ENCODE measurements around the gene PARP11.
"Not testable (repeated sequence)": the region's sequence is repeated elsewhere in the genome, so short reads cannot be mapped to it uniquely, and the experiment has no call there.

Gene PARP11

GRCh38 chr12:3882896-3883564, 9.8 kb upstream of the PARP11 start:
- no peak for DNase-seq

- DNase-seq = no peak
These were observed 9.2 kb upstream of the PARP11 start for GRCh38 chr12:3882406-3882805.

- DNase-seq = no peak
These were observed 8.2 kb upstream of the PARP11 start for GRCh38 chr12:3881281-3881950.

- no peak for DNase-seq
These were observed 6.6 kb upstream of the PARP11 start for GRCh38 chr12:3879846-3880245.

- no peak for DNase-seq
These were observed 1.8 kb downstream of the PARP11 start for GRCh38 chr12:3871356-3871755.

- peak in 1 of 2 experiments; percentile 33 for DNase-seq
These were observed 3.3 kb downstream of the PARP11 start for GRCh38 chr12:3869865-3870264.

GRCh38 chr12:3869433-3869832, 3.8 kb downstream of the PARP11 start:
- no peak for DNase-seq

- no peak for DNase-seq
These were observed 9.4 kb downstream of the PARP11 start for GRCh38 chr12:3863756-3864155.

- DNase-seq = no peak
These were observed 30.7 kb downstream of the PARP11 start for GRCh38 chr12:3842517-3842916.

- DNase-seq = no peak
These were observed 31.4 kb downstream of the PARP11 start for GRCh38 chr12:3841783-3842182.

GRCh38 chr12:3840833-3841232, 32.4 kb downstream of the PARP11 start:
- DNase-seq = not testable (repeated sequence)

- not testable (repeated sequence) for DNase-seq
These were observed 33.5 kb downstream of the PARP11 start for GRCh38 chr12:3839745-3840144.

- peak; percentile 24 to 32 for DNase-seq
These were observed 34.3 kb downstream of the PARP11 start for GRCh38 chr12:3838701-3839548.

- DNase-seq = no peak
These were observed 35.1 kb downstream of the PARP11 start for GRCh38 chr12:3838076-3838475.

- DNase-seq = no peak
These were observed 36.1 kb downstream of the PARP11 start for GRCh38 chr12:3837049-3837448.

GRCh38 chr12:3836641-3837040, 36.6 kb downstream of the PARP11 start:
- DNase-seq = no peak

- DNase-seq = no peak
These were observed 37.3 kb downstream of the PARP11 start for GRCh38 chr12:3835914-3836313.

- DNase-seq = no peak
These were observed 38.4 kb downstream of the PARP11 start for GRCh38 chr12:3834774-3835173.

GRCh38 chr12:3833670-3834310, 39.4 kb downstream of the PARP11 start:
- no peak for DNase-seq

GRCh38 chr12:3832738-3833137, 40.5 kb downstream of the PARP11 start:
- no peak for DNase-seq

GRCh38 chr12:3828888-3829287, 44.3 kb downstream of the PARP11 start:
- DNase-seq = no peak

- no peak for DNase-seq
These were observed 45.7 kb downstream of the PARP11 start for GRCh38 chr12:3827301-3828000.

- DNase-seq = no peak
These were observed 51.8 kb downstream of the PARP11 start for GRCh38 chr12:3821441-3821840.

All from activated CD4-positive, alpha-beta T cell treated with anti-CD3 and anti-CD28 coated beads, Interleukin-2, amount 50 U/mL, for 48 hours (primary cell).